ENCODE measurements around the gene DEDD2. TPM values are rescaled to one million over a fixed set of nuclear protein-coding genes. Genes with fewer than 3 reads are reported as not detected.

DEDD2 gene
- polyA plus RNA-seq, 1 donor from 2014 or later: 69.9 TPM

DNA sequence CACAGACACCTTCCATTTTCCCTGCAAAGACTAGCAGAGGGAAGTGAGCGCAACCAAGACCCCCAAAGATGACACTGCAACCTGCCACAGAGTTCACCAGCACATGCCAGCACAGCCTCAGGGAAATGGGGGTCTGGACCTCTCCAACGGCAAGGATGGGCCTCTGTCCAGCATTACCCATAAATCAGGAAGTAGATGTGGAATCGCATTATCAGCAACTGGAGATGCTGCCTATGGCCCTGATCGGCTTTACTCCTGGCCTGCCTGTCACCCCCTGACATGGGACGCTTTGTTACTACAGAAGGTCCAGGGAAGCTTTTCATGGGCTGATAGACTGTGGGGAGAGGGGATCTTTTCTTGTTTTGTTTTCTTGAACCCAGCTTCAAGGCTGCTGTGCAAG is 43.8 kb downstream of the DEDD2 start:
- peaks cover 66% of the 10 kb centered on the region for H3K79me2 ChIP-seq (replicated peaks; ENCODE audit: insufficient read depth, low read length)
- TF ChIP-seq MXI1 (conservative IDR thresholded peaks at IDR 0.05; ENCODE audit: poor library complexity, severe bottlenecking) (no peak), RAD21 (conservative IDR thresholded peaks at IDR 0.05) (no peak), EZH2 (IDR thresholded peaks at IDR 0.05; ENCODE audit: borderline replicate concordance, insufficient read depth, low read length, poor library complexity, severe bottlenecking) (no peak), SMC3 (conservative IDR thresholded peaks at IDR 0.05; ENCODE audit: poor library complexity) (no peak), TAF1 (IDR thresholded peaks at IDR 0.05; ENCODE audit: low read depth) (no peak), POLR2AphosphoS5 (IDR thresholded peaks at IDR 0.05) (no peak), REST (IDR thresholded peaks at IDR 0.05; ENCODE audit: borderline replicate concordance) (no peak)
- TF ChIP-seq, protein P1, sequence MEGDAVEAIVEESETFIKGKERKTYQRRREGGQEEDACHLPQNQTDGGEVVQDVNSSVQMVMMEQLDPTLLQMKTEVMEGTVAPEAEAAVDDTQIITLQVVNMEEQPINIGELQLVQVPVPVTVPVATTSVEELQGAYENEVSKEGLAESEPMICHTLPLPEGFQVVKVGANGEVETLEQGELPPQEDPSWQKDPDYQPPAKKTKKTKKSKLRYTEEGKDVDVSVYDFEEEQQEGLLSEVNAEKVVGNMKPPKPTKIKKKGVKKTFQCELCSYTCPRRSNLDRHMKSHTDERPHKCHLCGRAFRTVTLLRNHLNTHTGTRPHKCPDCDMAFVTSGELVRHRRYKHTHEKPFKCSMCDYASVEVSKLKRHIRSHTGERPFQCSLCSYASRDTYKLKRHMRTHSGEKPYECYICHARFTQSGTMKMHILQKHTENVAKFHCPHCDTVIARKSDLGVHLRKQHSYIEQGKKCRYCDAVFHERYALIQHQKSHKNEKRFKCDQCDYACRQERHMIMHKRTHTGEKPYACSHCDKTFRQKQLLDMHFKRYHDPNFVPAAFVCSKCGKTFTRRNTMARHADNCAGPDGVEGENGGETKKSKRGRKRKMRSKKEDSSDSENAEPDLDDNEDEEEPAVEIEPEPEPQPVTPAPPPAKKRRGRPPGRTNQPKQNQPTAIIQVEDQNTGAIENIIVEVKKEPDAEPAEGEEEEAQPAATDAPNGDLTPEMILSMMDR (IDR thresholded peaks at IDR 0.05; ENCODE audit: poor library complexity, severe bottlenecking): no peak
- H3K27me3 ChIP-seq (ENCODE audit: insufficient read depth, low read depth, low read length): no peaks in the 10 kb centered on the region
- no peaks in the 10 kb centered on the region for H3K9me2 ChIP-seq (ENCODE audit: insufficient read depth, low read length)
- H3F3A ChIP-seq (ENCODE audit: insufficient read depth, low read length, poor library complexity, severe bottlenecking): peaks cover 6% of the 10 kb centered on the region
- no peaks in the 10 kb centered on the region for H3K9me3 ChIP-seq (ENCODE audit: low read length)
- H3K4me2 ChIP-seq (ENCODE audit: low read length): peak overlapping the region; percentile 100
- peak overlapping the region; percentile 87 for H3K4me3 ChIP-seq (ENCODE audit: low read length)
- H3K27ac ChIP-seq (ENCODE audit: low read length): no peak overlapping the region
- H4K20me1 ChIP-seq (ENCODE audit: insufficient read depth): no peaks in the 10 kb centered on the region
- no peak overlapping the region for H2AFZ ChIP-seq (ENCODE audit: low read depth, low read length)
- H3K36me3 ChIP-seq (ENCODE audit: insufficient read depth, low read length): no peaks in the 10 kb centered on the region
- H3K9ac ChIP-seq (ENCODE audit: low read length): no peak overlapping the region

- TF ChIP-seq, protein P1 (IDR thresholded peaks at IDR 0.05; ENCODE audit: poor library complexity, severe bottlenecking): no peak
- no peak for TF ChIP-seq SMC3 (conservative IDR thresholded peaks at IDR 0.05; ENCODE audit: poor library complexity)
- TF ChIP-seq TAF1 (IDR thresholded peaks at IDR 0.05; ENCODE audit: low read depth): no peak
- TF ChIP-seq POLR2AphosphoS5 (IDR thresholded peaks at IDR 0.05): no peak
- no peak for TF ChIP-seq MXI1 (conservative IDR thresholded peaks at IDR 0.05; ENCODE audit: poor library complexity, severe bottlenecking)
- no peak for TF ChIP-seq EZH2 (IDR thresholded peaks at IDR 0.05; ENCODE audit: borderline replicate concordance, insufficient read depth, low read length, poor library complexity, severe bottlenecking)
- TF ChIP-seq REST (IDR thresholded peaks at IDR 0.05; ENCODE audit: borderline replicate concordance): no peak
- TF ChIP-seq RAD21 (conservative IDR thresholded peaks at IDR 0.05): no peak
- no peak for TF ChIP-seq EP300 (conservative IDR thresholded peaks at IDR 0.05; ENCODE audit: poor library complexity, severe bottlenecking)
- no peaks in the 10 kb centered on the region for H3K36me3 ChIP-seq (ENCODE audit: insufficient read depth, low read length)
- H2AFZ ChIP-seq (ENCODE audit: low read depth, low read length): no peak overlapping the region
- H3K4me2 ChIP-seq (ENCODE audit: low read length): no peak overlapping the region
- no peaks in the 10 kb centered on the region for H4K20me1 ChIP-seq (ENCODE audit: insufficient read depth)
- peak overlapping the region; percentile 1 for H3K9ac ChIP-seq (ENCODE audit: low read length)
- no peaks in the 10 kb centered on the region for H3K9me3 ChIP-seq (ENCODE audit: low read length)
- H3K27ac ChIP-seq (ENCODE audit: low read length): peak overlapping the region; percentile 9
- no peaks in the 10 kb centered on the region for H3K9me2 ChIP-seq (ENCODE audit: insufficient read depth, low read length)
- no peaks in the 10 kb centered on the region for H3K27me3 ChIP-seq (ENCODE audit: insufficient read depth, low read depth, low read length)
- H3K4me3 ChIP-seq (ENCODE audit: low read length): peak overlapping the region; percentile 10
- peaks cover 75% of the 10 kb centered on the region for H3K79me2 ChIP-seq (replicated peaks; ENCODE audit: insufficient read depth, low read length)
- H3F3A ChIP-seq (ENCODE audit: insufficient read depth, low read length, poor library complexity, severe bottlenecking): no peaks in the 10 kb centered on the region
Measured at GRCh38 chr19:42172261-42172660, 45.2 kb downstream of the DEDD2 start.
